GM19240 (cell line): ENCODE data around the gene RAP1GDS1.
"Not testable (repeated sequence)": the region's sequence is repeated elsewhere in the genome, so short reads cannot be mapped to it uniquely, and the experiment has no call there.

Experiments used
- DNase-seq: peaks from one replicate; pipeline ENCODE4 v3.0.0; 2011; ENCODE audit warnings: low spot score; ENCODE audit not compliant: insufficient read length

The RAP1GDS1 gene

GRCh38 chr4:98352396-98352795 lies 91.2 kb downstream of the RAP1GDS1 start:
- DNase-seq: no peak

GRCh38 chr4:98352940-98353339 lies 91.8 kb downstream of the RAP1GDS1 start:
- no peak for DNase-seq

- DNase-seq: no peak
Measured at GRCh38 chr4:98358630-98359248, 97.6 kb downstream of the RAP1GDS1 start.

- DNase-seq: no peak
Measured at GRCh38 chr4:98359646-98360045, 98.5 kb downstream of the RAP1GDS1 start.

GRCh38 chr4:98363431-98363830 lies 102.2 kb downstream of the RAP1GDS1 start:
- no peak for DNase-seq

- not testable (repeated sequence) for DNase-seq
Measured at GRCh38 chr4:98366275-98366674, 105.1 kb downstream of the RAP1GDS1 start.

GRCh38 chr4:98368000-98368399 lies 106.8 kb downstream of the RAP1GDS1 start:
- not testable (repeated sequence) for DNase-seq

GRCh38 chr4:98369322-98369721 lies 108.1 kb downstream of the RAP1GDS1 start:
- no peak for DNase-seq

- DNase-seq: no peak
Measured at GRCh38 chr4:98374643-98375042, 113.5 kb downstream of the RAP1GDS1 start.

- DNase-seq: no peak
Measured at GRCh38 chr4:98377559-98377958, 116.4 kb downstream of the RAP1GDS1 start.

GRCh38 chr4:98381306-98381705 lies 120.1 kb downstream of the RAP1GDS1 start:
- no peak for DNase-seq

GRCh38 chr4:98383431-98384106 lies 122.4 kb downstream of the RAP1GDS1 start:
- no peak for DNase-seq

- no peak for DNase-seq
Measured at GRCh38 chr4:98385831-98386230, 124.6 kb downstream of the RAP1GDS1 start.

GRCh38 chr4:98387345-98388026 lies 126.3 kb downstream of the RAP1GDS1 start:
- no peak for DNase-seq

- no peak for DNase-seq
Measured at GRCh38 chr4:98394134-98394533, 132.9 kb downstream of the RAP1GDS1 start.

- no peak for DNase-seq
Measured at GRCh38 chr4:98399915-98400314, 138.7 kb downstream of the RAP1GDS1 start.

- no peak for DNase-seq
Measured at GRCh38 chr4:98406819-98407218, 145.6 kb downstream of the RAP1GDS1 start.

- no peak for DNase-seq
Measured at GRCh38 chr4:98411731-98412130, 150.5 kb downstream of the RAP1GDS1 start.

GRCh38 chr4:98416844-98417243 lies 155.7 kb downstream of the RAP1GDS1 start:
- no peak for DNase-seq

GRCh38 chr4:98420151-98420550 lies 159.0 kb downstream of the RAP1GDS1 start:
- DNase-seq: not testable (repeated sequence)

- no peak for DNase-seq
Measured at GRCh38 chr4:98421111-98421510, 159.9 kb downstream of the RAP1GDS1 start.

- DNase-seq: no peak
Measured at GRCh38 chr4:98423009-98423408, 161.8 kb downstream of the RAP1GDS1 start.
